COR-L47 (cell line): ENCODE measurements around the gene GTF2IRD1.
"Not testable (repeated sequence)": the region's sequence is repeated elsewhere in the genome, so short reads cannot be mapped to it uniquely, and the experiment has no call there.

ENCODE experiments used
- DNase-seq: peaks from one replicate; lab custom pipeline; 2025; lab: John Stamatoyannopoulos, UW

GTF2IRD1 gene

GRCh38 chr7:74491490-74491889, 37.8 kb downstream of the GTF2IRD1 start:
- DNase-seq = not testable (repeated sequence)

DNA sequence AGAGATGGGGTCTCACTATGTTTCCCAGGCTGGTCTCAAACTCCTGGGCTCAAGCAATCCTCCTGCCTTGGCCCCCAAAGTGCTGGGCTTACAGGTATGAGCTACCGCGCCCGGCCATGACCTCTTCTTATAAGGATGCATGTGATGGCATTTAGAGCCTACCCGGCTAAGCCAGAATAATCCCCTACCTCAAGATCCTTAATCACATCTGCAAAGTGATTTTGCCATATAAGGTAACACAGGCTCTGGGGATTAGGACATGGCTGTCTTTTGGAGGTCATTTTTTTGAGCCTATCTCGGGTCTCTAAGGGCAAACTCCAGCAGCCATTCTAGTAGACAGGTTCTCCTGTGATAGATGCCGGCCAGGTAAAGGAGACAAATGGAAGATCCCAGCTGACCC, 39.6 kb downstream of the GTF2IRD1 start:
- DNase-seq = no peak

DNA sequence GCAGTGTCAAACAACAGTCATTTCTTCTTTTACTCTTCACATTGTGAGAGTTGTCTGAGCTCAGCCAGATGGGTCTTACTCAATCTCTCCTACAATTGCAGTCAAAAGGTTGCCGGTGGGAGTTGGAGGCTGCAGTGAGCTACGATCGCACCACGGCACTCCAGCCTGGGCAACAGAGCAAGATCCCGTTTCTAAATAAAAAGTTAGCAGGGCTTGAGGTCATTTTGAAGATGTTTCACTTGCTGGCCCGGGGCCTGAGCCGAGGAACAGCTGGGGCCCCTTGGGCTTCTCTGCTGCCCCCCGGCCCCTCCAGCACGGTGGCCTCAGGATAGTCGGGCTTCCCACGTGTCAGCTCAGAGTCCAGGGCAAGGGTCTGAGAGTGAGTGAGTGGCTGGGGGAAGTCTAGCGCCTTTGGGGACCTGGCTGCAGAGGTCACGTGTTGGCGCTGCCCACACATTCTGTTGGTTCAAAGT, 40.4 kb downstream of the GTF2IRD1 start:
- DNase-seq = no peak

DNA sequence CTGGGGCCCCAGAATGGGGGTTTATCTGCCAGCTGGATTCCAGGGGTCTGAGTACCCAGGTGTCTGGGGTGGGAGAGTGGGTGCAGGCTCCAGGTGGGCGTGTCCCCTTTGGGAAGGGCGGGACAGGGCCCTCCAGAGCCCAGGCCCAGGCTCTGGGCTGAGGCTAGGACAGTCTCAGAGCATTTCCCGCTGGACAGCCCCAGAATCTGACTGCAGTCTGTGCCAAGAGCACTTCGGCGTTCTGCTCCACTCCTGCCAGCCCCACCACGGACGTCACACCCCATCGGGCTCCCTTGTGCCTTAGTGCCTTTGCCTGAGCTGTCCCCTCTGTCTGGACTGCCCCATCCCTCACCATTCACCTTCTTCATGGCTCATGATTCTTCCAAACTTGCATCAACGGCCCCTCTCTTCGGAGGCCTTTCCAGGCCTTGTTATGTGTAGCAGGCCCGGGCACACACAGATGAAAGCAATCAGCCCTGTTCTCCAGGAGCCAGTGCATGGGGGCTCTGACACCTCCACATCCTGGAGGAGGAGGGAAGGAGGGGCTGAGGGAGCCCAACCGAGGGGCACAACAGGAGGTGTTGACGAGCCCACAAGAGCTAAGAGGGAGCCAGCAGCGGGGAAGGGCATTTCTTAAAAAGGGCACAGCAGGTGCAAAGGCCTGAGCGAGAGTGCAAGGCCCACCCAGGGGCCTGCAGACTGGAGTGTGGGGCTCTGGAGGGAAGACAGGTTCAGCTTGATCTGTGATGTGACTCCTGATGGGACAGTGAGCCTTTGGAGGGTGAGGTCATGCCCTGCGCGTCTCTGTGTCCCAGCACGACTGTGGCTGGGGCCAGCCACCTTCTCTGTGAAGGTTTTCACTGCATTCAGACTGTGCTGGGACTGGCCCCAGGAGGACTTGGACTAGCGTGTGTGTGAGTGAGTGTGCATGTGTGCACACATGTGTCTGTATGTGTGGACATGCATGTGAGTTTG, 41.7 kb downstream of the GTF2IRD1 start:
- no peak for DNase-seq

DNA sequence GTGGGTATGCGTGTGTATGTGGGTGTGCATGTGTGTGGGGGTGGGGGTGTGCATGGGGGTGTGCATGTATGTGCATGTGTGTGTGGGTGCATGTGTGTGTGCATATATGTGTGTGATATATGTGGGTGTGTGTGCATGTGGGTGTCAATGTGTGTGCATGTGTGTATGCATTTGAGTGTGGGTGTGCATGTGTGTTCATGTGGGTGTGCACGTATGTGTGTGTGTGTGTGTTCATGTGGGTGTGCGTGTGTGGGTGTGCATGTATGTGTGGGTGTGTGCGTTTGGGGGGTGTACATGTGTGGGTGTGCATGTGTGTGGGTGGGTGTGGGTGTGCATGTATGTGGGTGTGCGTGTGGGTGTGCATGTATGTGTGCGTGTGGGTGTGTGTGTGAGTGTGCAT, 42.6 kb downstream of the GTF2IRD1 start:
- DNase-seq = no peak

- not testable (repeated sequence) for DNase-seq
Measured at GRCh38 chr7:74496773-74497172, 43.1 kb downstream of the GTF2IRD1 start.

DNA sequence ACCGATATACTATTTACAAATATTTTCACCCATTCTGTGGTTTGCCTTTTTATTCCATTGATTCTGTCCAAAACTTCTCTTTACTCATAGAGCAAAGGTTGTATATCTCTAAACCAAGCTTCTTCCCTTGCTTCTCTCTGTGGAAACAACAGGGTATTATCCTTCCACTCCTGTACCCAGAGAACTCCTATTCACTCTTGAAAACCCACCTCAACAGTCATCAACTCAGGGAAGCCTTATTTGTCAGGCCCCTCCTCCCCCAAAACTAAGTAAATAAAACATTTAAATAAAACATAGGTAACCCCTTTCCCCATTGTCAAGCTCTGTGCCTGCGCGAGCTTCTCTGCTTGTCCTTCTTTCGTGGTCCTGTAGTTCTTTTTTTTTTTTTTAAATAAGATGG, 44.6 kb downstream of the GTF2IRD1 start:
- no peak for DNase-seq

- DNase-seq = no peak
Measured at GRCh38 chr7:74498996-74499834, 45.5 kb downstream of the GTF2IRD1 start.

DNA sequence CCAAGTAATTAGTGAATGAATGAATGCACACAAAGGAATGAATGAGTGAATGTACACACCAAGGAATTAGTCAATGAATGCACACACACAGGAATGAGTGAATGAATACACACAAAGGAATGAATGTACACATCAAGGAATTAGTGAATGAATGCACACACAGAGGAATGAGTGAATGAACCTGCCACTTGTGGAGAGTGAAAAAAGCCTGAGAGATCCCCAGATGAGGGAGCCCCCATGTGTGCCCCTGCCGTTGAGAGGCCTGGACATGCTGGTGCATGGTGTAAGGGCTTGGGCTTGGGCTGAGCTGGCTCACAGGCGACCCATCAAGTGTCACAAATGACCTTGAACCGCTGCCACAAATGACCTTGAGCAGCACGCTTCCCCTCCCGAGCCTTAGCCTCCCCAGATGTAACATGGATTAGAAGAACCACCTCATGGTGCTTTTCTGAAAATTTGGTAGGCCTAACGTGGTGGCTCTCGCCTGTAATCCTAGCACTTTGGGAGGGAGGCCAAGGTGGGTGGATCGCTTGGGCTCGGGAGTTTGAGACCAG, 46.2 kb downstream of the GTF2IRD1 start:
- no peak for DNase-seq

- peak; percentile 18 for DNase-seq
Measured at GRCh38 chr7:74501298-74501697, 47.6 kb downstream of the GTF2IRD1 start.

GRCh38 chr7:74502216-74502891, 48.6 kb downstream of the GTF2IRD1 start:
- peak; percentile 58 for DNase-seq

- no peak for DNase-seq
Measured at GRCh38 chr7:74503061-74503460, 49.4 kb downstream of the GTF2IRD1 start.

GRCh38 chr7:74503943-74504342, 50.2 kb downstream of the GTF2IRD1 start:
- no peak for DNase-seq

DNA sequence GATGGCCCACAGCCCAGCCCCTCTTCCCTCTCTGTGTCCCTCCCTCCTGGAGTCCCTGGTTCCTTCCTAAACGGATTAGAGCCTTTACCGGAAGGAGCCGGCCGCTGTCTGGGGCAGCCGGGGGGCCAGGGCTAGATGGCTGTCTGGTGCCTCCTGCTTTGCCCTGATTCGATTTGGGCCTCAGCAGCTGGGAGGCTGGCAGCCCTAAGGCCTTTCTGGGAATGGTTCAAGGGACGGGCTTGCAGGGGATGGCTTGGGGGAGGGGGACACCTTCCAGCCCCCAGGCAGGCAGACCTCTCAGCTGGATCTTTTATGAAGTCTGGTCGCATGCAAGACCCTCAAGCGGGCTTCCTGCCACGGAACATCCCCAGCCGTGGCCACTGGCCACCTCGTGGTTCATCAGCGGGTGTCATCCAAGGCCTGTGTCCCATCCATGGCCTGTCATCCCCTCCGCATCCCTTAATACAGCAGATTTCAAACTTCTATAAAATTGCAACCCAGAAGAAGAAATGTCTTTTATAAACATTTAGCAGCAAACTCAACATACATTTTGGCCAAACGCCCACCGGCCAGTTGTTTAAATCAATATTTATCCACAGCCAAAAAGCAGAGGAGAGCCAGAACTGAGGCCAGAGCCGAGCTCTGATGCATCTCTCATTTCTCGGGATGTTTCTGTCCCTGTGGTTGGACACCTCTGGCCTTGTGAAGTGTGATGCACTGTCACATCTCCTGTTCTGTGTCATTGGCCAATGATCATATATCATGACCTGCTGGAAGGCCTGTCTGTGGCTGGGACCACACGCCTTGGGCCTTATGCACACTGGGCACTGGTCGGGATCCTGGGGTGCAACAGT, 52.0 kb downstream of the GTF2IRD1 start:
- DNase-seq = no peak

DNA sequence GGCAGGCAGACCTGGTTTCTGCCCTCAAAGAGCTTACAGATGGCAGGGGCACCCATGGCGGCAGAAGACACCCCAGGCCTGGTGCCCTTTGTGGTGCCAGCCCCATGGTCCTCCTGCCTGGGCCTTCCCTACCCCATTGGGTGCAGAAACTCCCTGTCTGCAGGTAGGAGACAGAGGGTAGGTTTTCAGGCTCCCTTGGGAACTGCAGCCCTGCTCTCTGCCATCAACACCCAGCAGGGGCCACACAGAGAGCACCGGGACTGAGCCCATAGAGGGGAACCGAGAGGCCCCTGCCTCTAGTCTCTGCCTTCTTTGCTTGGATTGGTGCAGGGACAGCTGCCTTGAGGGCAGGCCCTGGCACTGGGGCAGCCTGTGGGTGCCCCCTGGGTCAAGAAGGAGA, 52.6 kb downstream of the GTF2IRD1 start:
- no peak for DNase-seq

GRCh38 chr7:74507538-74508319, 54.0 kb downstream of the GTF2IRD1 start:
- no peak for DNase-seq

DNA sequence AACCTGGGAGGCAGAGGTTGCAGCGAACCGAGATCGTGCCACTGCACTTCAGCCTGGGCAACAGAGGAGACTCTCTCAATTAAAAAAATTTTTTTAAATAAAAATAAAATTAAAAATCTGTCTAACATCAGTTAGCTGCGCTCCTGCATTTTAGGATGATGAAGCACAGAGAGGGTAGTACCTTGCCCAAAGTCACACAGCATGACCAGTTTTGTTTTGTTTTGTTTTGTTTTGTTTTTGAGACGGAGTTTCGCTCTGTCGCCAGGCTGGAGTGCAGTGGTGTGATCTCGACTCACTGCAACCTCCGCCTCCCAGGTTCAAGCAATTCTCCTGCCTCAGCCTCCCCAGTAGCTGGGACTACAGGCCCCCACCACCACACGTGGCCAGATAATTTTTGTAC, 55.7 kb downstream of the GTF2IRD1 start:
- not testable (repeated sequence) for DNase-seq

- DNase-seq = no peak
Measured at GRCh38 chr7:74511345-74511744, 57.6 kb downstream of the GTF2IRD1 start.

DNA sequence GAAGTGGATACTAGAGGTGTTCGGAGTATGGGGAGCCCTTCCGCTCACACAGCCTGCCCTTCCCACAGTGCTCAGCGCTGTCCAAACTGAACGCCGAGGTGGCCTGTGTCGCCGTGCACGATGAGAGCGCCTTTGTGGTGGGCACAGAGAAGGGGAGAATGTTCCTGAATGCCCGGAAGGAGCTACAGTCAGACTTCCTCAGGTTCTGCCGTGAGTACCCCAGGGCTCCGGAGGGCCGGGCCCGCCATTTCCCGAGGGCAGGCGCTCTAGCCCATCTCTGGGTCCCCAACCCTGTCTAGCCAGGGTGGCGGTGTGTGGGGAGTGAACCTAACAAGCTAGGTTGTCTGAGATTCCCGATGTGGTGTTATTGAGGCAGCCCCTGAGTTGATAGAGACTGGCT, 59.1 kb downstream of the GTF2IRD1 start:
- DNase-seq = no peak

DNA sequence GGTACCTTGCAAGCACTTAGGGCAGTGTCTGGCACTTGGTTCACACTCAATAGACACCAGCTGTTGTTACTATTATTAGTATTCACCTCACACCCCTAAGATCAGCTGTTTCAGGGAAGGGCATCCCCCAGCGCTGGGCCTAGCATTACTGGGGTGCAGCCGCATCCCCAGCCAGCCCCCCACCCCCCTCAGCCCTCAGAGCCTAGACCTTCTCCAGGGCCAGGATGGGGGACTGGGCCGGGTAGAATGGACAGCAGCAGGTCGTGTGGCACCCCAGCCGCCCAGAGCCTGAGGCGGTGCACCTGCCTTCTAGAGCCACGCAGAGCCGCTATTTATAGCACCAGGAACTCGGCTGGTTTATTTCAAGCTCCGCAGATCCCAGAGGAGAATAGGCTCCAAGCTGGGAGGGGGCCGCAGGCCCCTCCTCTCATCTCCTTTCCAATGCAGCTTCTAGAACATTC, 60.5 kb downstream of the GTF2IRD1 start:
- DNase-seq = no peak
